ENCODE results near the gene BABAM2.

- TF ChIP-seq CTCF (IDR thresholded peaks at IDR 0.05) (peak; percentile 25 to 31 (median 28)), POLR2A (IDR thresholded peaks at IDR 0.05) (no peak)
Measured at GRCh38 chr2:27954771-27955383, 64.3 kb downstream of the BABAM2 start.

All from right lobe of liver (tissue), 4 donors.